NB4 (cell line): ENCODE results near the gene SH3GL3.

Experiments
- POLR2A ChIP-seq: IDR thresholded peaks from 2 replicates; pipeline ENCODE4 v1.6.1; 2011; ENCODE audit warnings: mild to moderate bottlenecking; ENCODE audit not compliant: insufficient read length; ENCODE audit errors: extremely low read depth
- TF ChIP-seq, protein P1 (sequence below): IDR thresholded peaks from one replicate; pipeline ENCODE4 v1.5.1; 2012; ENCODE audit warnings: low read depth, low read length
- TF ChIP-seq, protein P2 (sequence below): IDR thresholded peaks from 2 replicates; pipeline ENCODE4 v1.6.1; 2011; ENCODE audit warnings: low read depth, low read length

DNA sequence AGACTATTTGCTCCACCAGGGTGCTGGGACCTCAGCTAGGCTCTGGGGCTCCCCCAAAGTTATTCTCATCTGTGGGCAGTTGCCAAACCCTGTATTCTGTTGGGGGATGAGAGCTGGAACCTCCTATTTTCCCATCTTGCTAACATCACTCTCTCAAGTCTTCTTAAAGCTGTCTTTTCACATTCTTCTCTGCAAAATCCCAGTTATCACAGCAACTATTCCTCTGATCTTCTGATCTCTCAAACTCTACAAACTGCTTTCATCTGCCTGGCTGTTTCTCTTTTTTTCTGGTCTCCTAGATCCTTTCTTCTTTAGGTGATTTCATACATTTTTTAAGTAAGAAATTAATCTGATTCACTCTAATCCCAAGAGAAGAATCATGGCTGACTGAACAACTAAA lies 196.1 kb downstream of the SH3GL3 start:
- no peak for TF ChIP-seq POLR2A
- TF ChIP-seq, protein P1, sequence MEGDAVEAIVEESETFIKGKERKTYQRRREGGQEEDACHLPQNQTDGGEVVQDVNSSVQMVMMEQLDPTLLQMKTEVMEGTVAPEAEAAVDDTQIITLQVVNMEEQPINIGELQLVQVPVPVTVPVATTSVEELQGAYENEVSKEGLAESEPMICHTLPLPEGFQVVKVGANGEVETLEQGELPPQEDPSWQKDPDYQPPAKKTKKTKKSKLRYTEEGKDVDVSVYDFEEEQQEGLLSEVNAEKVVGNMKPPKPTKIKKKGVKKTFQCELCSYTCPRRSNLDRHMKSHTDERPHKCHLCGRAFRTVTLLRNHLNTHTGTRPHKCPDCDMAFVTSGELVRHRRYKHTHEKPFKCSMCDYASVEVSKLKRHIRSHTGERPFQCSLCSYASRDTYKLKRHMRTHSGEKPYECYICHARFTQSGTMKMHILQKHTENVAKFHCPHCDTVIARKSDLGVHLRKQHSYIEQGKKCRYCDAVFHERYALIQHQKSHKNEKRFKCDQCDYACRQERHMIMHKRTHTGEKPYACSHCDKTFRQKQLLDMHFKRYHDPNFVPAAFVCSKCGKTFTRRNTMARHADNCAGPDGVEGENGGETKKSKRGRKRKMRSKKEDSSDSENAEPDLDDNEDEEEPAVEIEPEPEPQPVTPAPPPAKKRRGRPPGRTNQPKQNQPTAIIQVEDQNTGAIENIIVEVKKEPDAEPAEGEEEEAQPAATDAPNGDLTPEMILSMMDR: no peak
- TF ChIP-seq, protein P2, sequence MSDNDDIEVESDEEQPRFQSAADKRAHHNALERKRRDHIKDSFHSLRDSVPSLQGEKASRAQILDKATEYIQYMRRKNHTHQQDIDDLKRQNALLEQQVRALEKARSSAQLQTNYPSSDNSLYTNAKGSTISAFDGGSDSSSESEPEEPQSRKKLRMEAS: no peak
